Measurements from ENCODE around the gene FXYD5.

FXYD5 gene, protein sequence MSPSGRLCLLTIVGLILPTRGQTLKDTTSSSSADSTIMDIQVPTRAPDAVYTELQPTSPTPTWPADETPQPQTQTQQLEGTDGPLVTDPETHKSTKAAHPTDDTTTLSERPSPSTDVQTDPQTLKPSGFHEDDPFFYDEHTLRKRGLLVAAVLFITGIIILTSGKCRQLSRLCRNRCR

DNA sequence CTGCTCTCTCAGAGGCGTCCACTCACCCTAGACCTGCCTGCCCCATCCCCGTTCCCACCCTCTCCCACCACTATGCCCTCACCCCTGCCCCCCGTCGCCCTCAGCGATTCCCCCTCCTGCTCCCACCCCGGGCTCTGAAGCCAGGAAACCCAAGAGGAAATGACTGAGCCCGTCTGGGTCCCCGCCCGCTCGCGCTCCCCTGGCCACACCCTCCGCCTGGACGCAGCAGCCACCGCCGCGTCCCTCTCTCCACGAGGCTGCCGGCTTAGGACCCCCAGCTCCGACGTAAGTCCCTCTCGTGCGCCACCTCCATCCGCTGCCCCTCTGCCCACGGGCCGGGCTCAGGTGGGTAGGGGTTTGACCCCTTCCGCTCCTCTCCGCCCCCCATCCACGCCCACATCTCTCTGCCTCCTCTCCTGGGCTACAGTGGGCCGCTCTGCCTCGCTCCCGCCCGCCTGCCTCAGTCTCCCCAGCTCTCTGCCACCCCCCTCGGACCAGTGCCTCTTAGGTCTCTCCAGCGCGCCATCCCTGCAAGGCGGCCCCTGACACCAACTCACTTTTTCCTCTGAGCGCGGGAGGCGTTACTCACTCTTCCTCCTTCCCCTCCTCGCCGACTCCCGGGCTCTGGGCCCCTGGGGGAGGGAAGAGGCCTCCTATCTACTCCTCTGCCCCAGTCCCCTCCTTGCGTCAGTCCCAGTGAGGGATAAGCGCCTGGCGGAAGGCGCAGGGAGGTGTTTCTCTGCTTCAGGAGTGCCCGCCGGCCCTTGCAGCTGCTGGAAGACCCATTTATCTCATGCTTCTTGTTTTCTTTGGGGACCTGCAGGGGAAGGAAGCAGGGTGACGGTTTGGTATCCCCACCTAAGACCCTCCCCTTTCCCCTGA is at the start of gene FXYD5:
Gene FXYD5 (plus strand): TSS at position 211 of the 882 bp plus-strand sequence. CDS start 816 bp downstream, outside the sequence.
- TF ChIP-seq, protein P1, sequence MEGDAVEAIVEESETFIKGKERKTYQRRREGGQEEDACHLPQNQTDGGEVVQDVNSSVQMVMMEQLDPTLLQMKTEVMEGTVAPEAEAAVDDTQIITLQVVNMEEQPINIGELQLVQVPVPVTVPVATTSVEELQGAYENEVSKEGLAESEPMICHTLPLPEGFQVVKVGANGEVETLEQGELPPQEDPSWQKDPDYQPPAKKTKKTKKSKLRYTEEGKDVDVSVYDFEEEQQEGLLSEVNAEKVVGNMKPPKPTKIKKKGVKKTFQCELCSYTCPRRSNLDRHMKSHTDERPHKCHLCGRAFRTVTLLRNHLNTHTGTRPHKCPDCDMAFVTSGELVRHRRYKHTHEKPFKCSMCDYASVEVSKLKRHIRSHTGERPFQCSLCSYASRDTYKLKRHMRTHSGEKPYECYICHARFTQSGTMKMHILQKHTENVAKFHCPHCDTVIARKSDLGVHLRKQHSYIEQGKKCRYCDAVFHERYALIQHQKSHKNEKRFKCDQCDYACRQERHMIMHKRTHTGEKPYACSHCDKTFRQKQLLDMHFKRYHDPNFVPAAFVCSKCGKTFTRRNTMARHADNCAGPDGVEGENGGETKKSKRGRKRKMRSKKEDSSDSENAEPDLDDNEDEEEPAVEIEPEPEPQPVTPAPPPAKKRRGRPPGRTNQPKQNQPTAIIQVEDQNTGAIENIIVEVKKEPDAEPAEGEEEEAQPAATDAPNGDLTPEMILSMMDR (IDR thresholded peaks at IDR 0.05) = no peak
- no peak for TF ChIP-seq ZFX (IDR thresholded peaks at IDR 0.05; ENCODE audit: borderline replicate concordance)
- H3K27ac ChIP-seq = no peak within 1 kb of the TSS

DNA sequence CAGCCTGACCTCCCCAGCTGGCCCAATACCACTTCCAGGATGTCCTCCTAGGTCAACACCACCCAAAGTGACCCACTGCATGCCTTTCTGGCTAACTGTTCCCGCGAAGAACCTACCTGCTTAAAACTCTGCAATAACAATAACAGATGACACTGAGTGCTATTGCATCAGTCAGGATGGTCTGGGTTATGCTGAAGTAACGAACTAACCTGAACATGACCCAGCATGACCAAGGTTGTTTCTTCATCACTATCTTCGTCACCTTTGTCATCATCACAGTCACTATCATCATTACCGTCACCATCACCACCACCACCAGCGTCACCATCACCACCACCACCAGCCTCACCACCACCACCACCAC is 49.5 kb upstream of the FXYD5 start:
- H3K27ac ChIP-seq = no peak overlapping the region
- TF ChIP-seq ZFX (IDR thresholded peaks at IDR 0.05; ENCODE audit: borderline replicate concordance) = no peak
- TF ChIP-seq, protein P1 (IDR thresholded peaks at IDR 0.05) = no peak

DNA sequence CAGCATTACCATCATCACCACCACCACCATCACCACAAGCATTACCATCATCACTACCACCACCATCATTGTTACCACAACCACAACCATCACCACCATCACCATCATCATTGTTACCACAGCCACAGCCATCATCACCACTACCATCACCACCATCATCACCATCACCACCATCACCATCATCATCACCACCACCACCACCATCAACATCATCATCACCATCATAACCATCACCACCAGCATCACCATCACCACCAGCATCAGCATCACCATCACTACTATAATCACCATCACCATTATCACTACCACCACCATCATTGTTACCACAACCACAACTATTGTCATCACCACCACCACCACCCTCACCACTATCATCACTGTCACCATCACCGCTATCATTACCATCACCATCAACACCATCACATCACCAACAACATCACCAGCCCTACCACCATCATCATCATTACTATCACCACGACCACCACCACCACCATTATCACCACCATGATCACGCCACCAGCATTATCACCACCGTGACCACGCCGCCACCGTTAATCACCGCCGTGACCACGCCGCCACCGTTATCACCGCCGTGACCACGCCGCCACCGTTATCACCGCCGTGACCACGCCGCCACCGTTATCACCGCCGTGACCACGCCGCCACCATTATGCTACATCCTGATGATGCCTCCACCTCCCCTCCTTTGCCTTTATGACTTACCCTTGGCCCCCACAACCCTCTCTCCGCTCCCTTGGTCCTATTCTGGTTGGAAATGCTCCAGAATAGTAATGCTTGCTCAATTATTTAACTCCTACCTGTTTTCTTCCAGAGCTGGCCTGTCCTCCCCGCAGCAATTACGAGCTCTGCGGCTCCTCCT is 48.9 kb upstream of the FXYD5 start:
- TF ChIP-seq, protein P1 (IDR thresholded peaks at IDR 0.05) = no peak
- TF ChIP-seq ZFX (IDR thresholded peaks at IDR 0.05; ENCODE audit: borderline replicate concordance) = no peak
- H3K27ac ChIP-seq = no peak overlapping the region

DNA sequence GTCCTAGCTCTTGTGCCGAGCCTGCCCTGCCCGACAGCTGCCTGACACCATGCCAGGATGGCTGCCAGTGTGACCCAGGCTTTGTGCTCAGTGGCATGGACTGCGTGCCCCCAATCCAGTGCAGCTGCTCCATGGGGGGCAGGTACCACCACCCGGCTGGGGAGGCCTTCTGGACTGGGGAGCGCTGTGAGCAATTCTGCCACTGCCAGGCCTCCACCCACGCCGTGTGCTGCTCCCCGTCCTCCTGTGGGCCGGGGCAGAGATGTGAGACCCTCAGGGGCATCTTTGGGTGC is 48.3 kb upstream of the FXYD5 start:
- TF ChIP-seq, protein P1 (IDR thresholded peaks at IDR 0.05) = no peak
- no peak for TF ChIP-seq ZFX (IDR thresholded peaks at IDR 0.05; ENCODE audit: borderline replicate concordance)
- H3K27ac ChIP-seq = no peak overlapping the region

DNA sequence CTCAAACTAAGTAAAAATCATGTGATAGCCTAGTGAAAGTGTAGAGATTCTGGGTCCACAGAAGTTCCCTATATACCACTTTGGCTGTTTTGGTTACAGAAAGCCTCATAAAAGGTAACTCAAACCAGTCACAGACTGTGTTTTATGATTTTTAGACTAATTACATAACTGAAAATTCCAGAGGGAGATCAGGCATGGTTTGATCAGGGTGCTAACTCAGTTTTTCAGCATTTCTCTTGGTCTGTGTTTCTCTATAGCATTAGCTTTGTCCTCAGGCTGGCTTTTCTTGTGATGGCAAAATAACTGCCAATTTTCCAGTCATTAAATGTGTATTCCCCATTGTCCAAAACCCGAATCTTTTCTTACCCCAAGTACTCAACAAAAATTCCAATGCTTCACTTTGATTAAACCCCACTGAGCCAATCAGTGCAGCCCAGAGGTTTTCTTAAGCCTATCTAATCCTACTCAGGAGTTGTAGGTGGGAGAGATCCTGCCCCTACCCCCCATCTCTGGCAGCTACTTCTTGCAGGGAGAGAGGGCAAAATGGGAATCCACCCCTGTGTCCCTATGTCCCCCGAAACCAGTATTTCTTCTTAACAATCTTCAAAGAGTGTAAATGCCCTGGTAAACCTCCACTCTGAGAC is 47.5 kb upstream of the FXYD5 start:
- TF ChIP-seq ZFX (IDR thresholded peaks at IDR 0.05; ENCODE audit: borderline replicate concordance) = no peak
- TF ChIP-seq, protein P1 (IDR thresholded peaks at IDR 0.05) = no peak
- H3K27ac ChIP-seq = no peak overlapping the region

DNA sequence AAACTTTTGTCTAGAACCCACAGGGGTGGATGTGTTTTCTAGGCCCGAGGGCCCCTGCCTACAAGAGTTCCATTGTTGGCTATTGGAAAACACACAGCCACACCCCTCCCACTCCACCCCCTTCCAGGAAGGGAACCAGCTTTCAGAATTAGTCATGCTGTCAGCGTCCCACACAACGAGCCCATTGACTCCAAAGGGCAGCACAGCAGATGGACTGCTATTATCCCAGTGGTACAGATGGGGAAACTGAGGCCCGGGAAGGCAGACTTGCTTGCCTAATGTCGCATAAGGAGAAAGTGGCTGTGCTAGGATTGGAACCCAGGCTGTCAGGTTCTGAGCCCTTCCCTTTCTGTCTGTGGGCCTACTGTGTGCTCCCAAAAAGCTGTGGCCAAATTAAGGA is 47.0 kb upstream of the FXYD5 start:
- no peak for TF ChIP-seq ZFX (IDR thresholded peaks at IDR 0.05; ENCODE audit: borderline replicate concordance)
- TF ChIP-seq, protein P1 (IDR thresholded peaks at IDR 0.05) = no peak
- no peak overlapping the region for H3K27ac ChIP-seq
